ENCODE results near the gene SDSL.

DNA sequence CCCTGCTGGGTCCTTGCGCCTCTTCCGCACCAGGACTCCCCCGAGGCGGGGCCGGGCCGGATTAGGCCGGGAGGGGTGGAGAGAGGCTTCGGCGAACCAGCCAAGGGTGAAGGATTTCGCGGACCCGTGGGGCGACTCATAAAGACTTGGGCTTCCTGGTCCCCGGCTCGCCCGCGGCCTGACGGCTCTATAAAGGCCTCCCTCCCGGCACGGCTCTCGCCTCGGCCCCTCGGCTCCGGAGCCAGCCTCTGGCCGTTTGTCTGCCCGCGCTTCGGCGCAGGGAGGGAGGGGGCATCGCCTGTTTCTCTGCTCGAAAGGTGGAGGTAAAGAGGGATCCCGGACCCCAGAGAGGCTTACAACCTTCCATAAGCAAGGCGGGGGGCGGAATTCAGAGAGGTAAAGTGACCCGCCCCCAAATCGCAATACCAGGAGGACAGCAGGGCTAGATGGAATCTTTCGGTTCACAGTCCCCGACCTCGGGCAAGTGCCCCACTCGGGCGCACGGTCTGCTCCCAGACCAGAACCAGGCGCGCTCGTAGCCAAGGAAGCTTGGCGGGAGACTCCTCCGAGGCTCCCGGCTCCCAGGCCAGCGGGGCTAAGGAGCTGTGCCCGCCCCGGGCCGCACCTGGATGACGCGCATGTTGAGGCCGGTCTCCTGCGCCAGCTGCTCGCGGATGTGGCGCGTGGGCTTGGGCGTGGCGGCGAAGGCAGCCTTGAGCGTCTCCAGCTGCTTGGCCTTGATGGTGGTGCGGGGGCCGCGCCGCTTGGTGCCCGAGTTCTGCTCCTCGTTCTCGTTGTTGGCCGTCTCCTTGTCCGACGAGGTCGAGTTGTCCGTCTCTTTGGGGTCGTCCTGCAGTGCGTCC, 45.6 kb downstream of the SDSL start:
- TF ChIP-seq EZH2 (IDR thresholded peaks at IDR 0.05; ENCODE audit: insufficient read depth, poor library complexity, severe bottlenecking) = peak; percentile 93
- peak; percentile 68; the same call in 1 of the 2 replicates for TF ChIP-seq EZH2phosphoT487 (IDR thresholded peaks at IDR 0.05; ENCODE audit: insufficient read depth, low read depth)

Data from GM23248 (cell line).